CD14-positive monocyte (primary cell): ENCODE data around the gene HEYL. TPM values are rescaled to one million over a fixed set of nuclear protein-coding genes. Genes with fewer than 3 reads are reported as not detected.

ENCODE experiments used
- DNase-seq, 3 donors: peaks; one replicate each; pipeline ENCODE4 v3.0.0-alpha.2; 2011 to 2022
- H2AFZ ChIP-seq: 2 replicates; pipeline ENCODE4 v1.6.0; 2012; ENCODE audit warnings: mild to moderate bottlenecking, low read depth, low read length, inconsistent platforms; ENCODE audit not compliant: insufficient read depth, poor library complexity, severe bottlenecking
- H3K27ac ChIP-seq, 2 donors: 1 replicate in 1 of 2; 2 replicates in 1 of 2; pipeline ENCODE4 v1.5.1; 2012 to 2013; ENCODE audit warnings: low read length in 2 of 2, control low read depth in 1 of 2, inconsistent platforms in 1 of 2, low read depth in 1 of 2, mild to moderate bottlenecking in 1 of 2
- H3K27me3 ChIP-seq, 2 donors: one replicate each; pipeline versions ENCODE4 v1.6.0 to v1.6.1; 2011 to 2013; ENCODE audit warnings: low read length in 2 of 2; ENCODE audit not compliant: control insufficient read depth in 2 of 2, insufficient read depth in 2 of 2
- H3K36me3 ChIP-seq, 2 donors: replicated peaks in 1 of 2; 1 replicate in 1 of 2; 2 replicates in 1 of 2; pipeline versions ENCODE4 v1.5.1 to v1.6.1; 2012 to 2013; ENCODE audit warnings: low read length in 2 of 2, control low read depth in 1 of 2, inconsistent platforms in 1 of 2, mild to moderate bottlenecking in 1 of 2; ENCODE audit not compliant: insufficient read depth in 2 of 2, control insufficient read depth in 1 of 2
- H3K4me1 ChIP-seq, 2 donors: 1 replicate in 1 of 2; 2 replicates in 1 of 2; pipeline versions ENCODE4 v1.5.1 to v1.6.1; 2012 to 2013; ENCODE audit warnings: low read length in 2 of 2, control low read depth in 1 of 2, inconsistent platforms in 1 of 2, mild to moderate bottlenecking in 1 of 2, moderate library complexity in 1 of 2; ENCODE audit not compliant: insufficient read depth in 2 of 2, control insufficient read depth in 1 of 2
- H3K4me2 ChIP-seq: replicated peaks from 2 replicates; pipeline ENCODE3; 2012; ENCODE audit warnings: low read length, moderate library complexity, mild to moderate bottlenecking; ENCODE audit not compliant: poor library complexity, severe bottlenecking; ENCODE audit errors: extremely low read depth
- H3K4me3 ChIP-seq, 3 experiments: fragments of 200-600 bp in 1 of 3; sonication (generic) in 1 of 3; replicated peaks in 1 of 3; 1 replicate in 2 of 3; 2 replicates in 1 of 3; pipeline ENCODE4 v1.5.1; 2011 to 2013; ENCODE audit warnings: low read length in 3 of 3, mild to moderate bottlenecking in 3 of 3, control low read depth in 2 of 3, low read depth in 2 of 3, inconsistent platforms in 1 of 3, moderate library complexity in 1 of 3
- H3K79me2 ChIP-seq: 2 replicates; pipeline ENCODE4 v1.6.0; 2012; ENCODE audit warnings: mild to moderate bottlenecking, control low read depth, inconsistent platforms, low read length, moderate library complexity; ENCODE audit not compliant: insufficient read depth
- H3K9ac ChIP-seq: 2 replicates; pipeline ENCODE4 v1.6.0; 2017; ENCODE audit warnings: low read length, mild to moderate bottlenecking; ENCODE audit not compliant: insufficient read depth, poor library complexity, severe bottlenecking
- H3K9me3 ChIP-seq, 2 donors: replicated peaks in 1 of 2; 1 replicate in 1 of 2; 2 replicates in 1 of 2; pipeline versions ENCODE4 v1.5.1 to v1.6.1; 2012 to 2013; ENCODE audit warnings: low read length in 2 of 2, control low read depth in 1 of 2; ENCODE audit not compliant: control insufficient read depth in 1 of 2, insufficient read depth in 1 of 2
- H4K20me1 ChIP-seq: 2 replicates; pipeline ENCODE4 v1.6.0; 2012; ENCODE audit warnings: mild to moderate bottlenecking, low read length, control low read depth, moderate library complexity; ENCODE audit not compliant: insufficient read depth
- H3K27ac Mint-ChIP-seq, 7 donors: one replicate each; pipeline ENCODE4 v1.8.0; 2020; ENCODE audit warnings: mild to moderate bottlenecking in 7 of 7, mixed read lengths in 7 of 7, moderate library complexity in 6 of 7, inconsistent platforms in 2 of 7
- H3K27me3 Mint-ChIP-seq, 3 donors: one replicate each; pipeline ENCODE4 v1.8.0; 2021 to 2022; ENCODE audit warnings: low read depth in 3 of 3, mild to moderate bottlenecking in 3 of 3, mixed read lengths in 3 of 3, moderate library complexity in 3 of 3, inconsistent platforms in 1 of 3
- H3K36me3 Mint-ChIP-seq, 2 donors: one replicate each; pipeline ENCODE4 v1.8.0; 2020; ENCODE audit warnings: mixed read lengths in 2 of 2, inconsistent platforms in 1 of 2, mild to moderate bottlenecking in 1 of 2
- H3K4me1 Mint-ChIP-seq: one replicate; pipeline ENCODE4 v1.8.0; 2020; ENCODE audit warnings: mild to moderate bottlenecking, mixed read lengths
- H3K4me3 Mint-ChIP-seq, 2 donors: one replicate each; pipeline ENCODE4 v1.8.0; 2020; ENCODE audit warnings: mild to moderate bottlenecking in 2 of 2, mixed read lengths in 2 of 2, moderate library complexity in 1 of 2
- H3K9me3 Mint-ChIP-seq, 7 donors: one replicate each; pipeline ENCODE4 v1.8.0; 2020 to 2022; ENCODE audit warnings: mixed read lengths in 7 of 7, mild to moderate bottlenecking in 6 of 7, moderate library complexity in 6 of 7, inconsistent platforms in 2 of 7
- CTCF ChIP-seq: fragments of 200-600 bp; IDR thresholded peaks from one replicate; pipeline ENCODE4 v1.8.0; 2022; ENCODE audit warnings: antibody characterized with exemption, mild to moderate bottlenecking
- WGBS: methylation state at CpG from one replicate; pipeline ENCODE4 v1.1.5; 2013; ENCODE audit warnings: missing lambda C conversion rate; ENCODE audit not compliant: insufficient coverage; 5-methylcytosine and 5-hydroxymethylcytosine counted together
- intact Hi-C, 2 donors: fragments of 100-400 bp; cut with micrococcal nuclease; formaldehyde crosslinking; loops; one replicate each; pipeline versions ENCODE4 v1.15.0 to v1.15.1; 2023
- polyA plus RNA-seq, 3 donors: library from polyadenylated mRNA; depleted of rRNA in 1 of 3; unstranded in 2 of 3; stranded (reverse) in 1 of 3; fragments of 300-500 nt in 2 of 3; fragments of >200 nt in 1 of 3; fragmentation: Illumina TruSeq in 2 of 3; gene quantifications; 1 replicate in 2 of 3; 2 replicates in 1 of 3; pipeline ENCODE4 v1.2.3, GENCODE V29; 2012 to 2021

Gene HEYL
- polyA plus RNA-seq, 3 donors = 0.04 to 0.15 (median 0.15) TPM

DNA sequence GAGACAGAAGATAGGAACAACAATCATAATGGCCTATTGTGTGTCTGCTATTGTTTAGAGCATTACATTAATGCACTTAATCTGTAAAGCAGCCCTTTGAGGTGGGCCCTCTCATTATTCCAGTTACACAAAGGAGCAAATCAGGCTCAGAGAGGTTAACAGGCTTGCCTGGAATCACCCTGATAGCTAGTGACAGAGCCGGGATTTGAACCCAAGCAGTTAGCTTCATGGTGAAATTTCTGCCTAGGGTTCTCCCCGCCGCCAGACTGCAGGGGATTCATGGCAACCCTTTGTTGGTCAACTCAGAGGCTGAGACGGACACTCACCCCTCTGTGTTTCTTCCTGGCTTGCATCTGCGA lies 7.1 kb downstream of the HEYL start:
- peaks cover 0 to 5% (median 3%) of the 10 kb centered on the region in 3 donors for H3K27me3 Mint-ChIP-seq
- H3K4me1 Mint-ChIP-seq = no peaks in the 10 kb centered on the region
- H3K9me3 Mint-ChIP-seq = no peaks in the 10 kb centered on the region
- intact Hi-C loops = no loop called here
- Histone ChIP-seq H3K4me2 (no peak overlapping the region), H3K27me3 (no peaks in the 10 kb centered on the region), H4K20me1 (no peaks in the 10 kb centered on the region), H3K4me1 (no peaks in the 10 kb centered on the region), H3K27ac (no peak overlapping the region), H3K79me2 (no peaks in the 10 kb centered on the region), H3K9me3 (no peaks in the 10 kb centered on the region), H3K36me3 (no peaks in the 10 kb centered on the region), H2AFZ (no peak overlapping the region), H3K9ac (no peak overlapping the region), H3K4me3 (no peak overlapping the region)
- no peak overlapping the region for H3K4me3 Mint-ChIP-seq
- TF ChIP-seq CTCF = no peak
- H3K36me3 Mint-ChIP-seq = no peaks in the 10 kb centered on the region
- H3K27ac Mint-ChIP-seq = no peak overlapping the region
- WGBS = 96% methylated on average over 5 of the region's 5 CpGs
- no peak for DNase-seq

GRCh38 chr1:39631361-39632322 lies 7.8 kb downstream of the HEYL start:
- H3K27me3 ChIP-seq = no peaks in the 10 kb centered on the region
- TF ChIP-seq CTCF = no peak
- no peak overlapping the region for H3K4me3 ChIP-seq
- no peak overlapping the region for H3K27ac Mint-ChIP-seq
- H3K36me3 ChIP-seq = no peaks in the 10 kb centered on the region
- no peak for DNase-seq
- no peaks in the 10 kb centered on the region for H3K79me2 ChIP-seq
- H3K4me2 ChIP-seq = no peak overlapping the region
- no peaks in the 10 kb centered on the region for H3K9me3 ChIP-seq
- WGBS = 86% methylated on average over 5 of the region's 16 CpGs
- H3K27me3 Mint-ChIP-seq = peaks cover 0 to 6% (median 3%) of the 10 kb centered on the region in 3 donors
- no peak overlapping the region for H3K4me3 Mint-ChIP-seq
- H3K4me1 Mint-ChIP-seq = no peaks in the 10 kb centered on the region
- no peaks in the 10 kb centered on the region for H3K9me3 Mint-ChIP-seq
- H3K27ac ChIP-seq = no peak overlapping the region
- no peaks in the 10 kb centered on the region for H3K4me1 ChIP-seq
- H3K36me3 Mint-ChIP-seq = no peaks in the 10 kb centered on the region
- intact Hi-C loops = no loop called here
- no peaks in the 10 kb centered on the region for H4K20me1 ChIP-seq
- no peak overlapping the region for H2AFZ ChIP-seq
- no peak overlapping the region for H3K9ac ChIP-seq
